SJCRH30 (cell line): ENCODE data around the gene C1orf232. TPM values are rescaled to one million over a fixed set of nuclear protein-coding genes. Genes with fewer than 3 reads are reported as not detected.

Experiments used
- DNase-seq, 2 experiments: peaks; one replicate each; pipeline ENCODE4 v3.0.0-alpha.2; 2015 to 2020
- H3K27ac ChIP-seq: fragments of 250-450 bp; sonication (Bioruptor Pico); 2 replicates; pipeline ENCODE4 v1.5.1; 2020; ENCODE audit warnings: mild to moderate bottlenecking, moderate library complexity
- H3K27me3 ChIP-seq: fragments of 250-450 bp; sonication (Bioruptor Pico); 2 replicates; pipeline ENCODE4 v1.5.1; 2020; ENCODE audit warnings: mild to moderate bottlenecking, moderate library complexity
- H3K36me3 ChIP-seq: fragments of 250-450 bp; sonication (Bioruptor Pico); 2 replicates; pipeline ENCODE4 v1.5.1; 2020; ENCODE audit warnings: mild to moderate bottlenecking, moderate library complexity
- H3K4me1 ChIP-seq: fragments of 250-450 bp; sonication (Bioruptor Pico); 2 replicates; pipeline ENCODE4 v1.5.1; 2020; ENCODE audit warnings: mild to moderate bottlenecking, moderate library complexity
- H3K4me3 ChIP-seq: fragments of 250-450 bp; sonication (Bioruptor Pico); 2 replicates; pipeline ENCODE4 v1.5.1; 2020; ENCODE audit warnings: mild to moderate bottlenecking, moderate library complexity
- H3K9me3 ChIP-seq: fragments of 250-450 bp; sonication (Bioruptor Pico); replicated peaks from 2 replicates; pipeline ENCODE4 v1.5.1; 2020; ENCODE audit warnings: mild to moderate bottlenecking, moderate library complexity
- total RNA-seq: library from RNA; depleted of rRNA; stranded (reverse); fragments of >200 nt; shearing (Covaris generic); gene quantifications from 2 replicates; pipeline ENCODE4 v1.2.3, GENCODE V29; 2014; rRNA removed

The C1orf232 gene
- total RNA-seq, 1 experiment from 2014 or later: 0.18 TPM

GRCh38 chr1:26126321-26127084, 42.3 kb downstream of the C1orf232 start:
- peaks cover 12% of the 10 kb centered on the region for H3K27me3 ChIP-seq
- H3K4me1 ChIP-seq: no peaks in the 10 kb centered on the region
- no peak overlapping the region for H3K4me3 ChIP-seq
- H3K9me3 ChIP-seq: no peaks in the 10 kb centered on the region
- DNase-seq: no peak
- peaks cover 1% of the 10 kb centered on the region; the same call in 1 of the 2 replicates for H3K36me3 ChIP-seq
- H3K27ac ChIP-seq: no peak overlapping the region

DNA sequence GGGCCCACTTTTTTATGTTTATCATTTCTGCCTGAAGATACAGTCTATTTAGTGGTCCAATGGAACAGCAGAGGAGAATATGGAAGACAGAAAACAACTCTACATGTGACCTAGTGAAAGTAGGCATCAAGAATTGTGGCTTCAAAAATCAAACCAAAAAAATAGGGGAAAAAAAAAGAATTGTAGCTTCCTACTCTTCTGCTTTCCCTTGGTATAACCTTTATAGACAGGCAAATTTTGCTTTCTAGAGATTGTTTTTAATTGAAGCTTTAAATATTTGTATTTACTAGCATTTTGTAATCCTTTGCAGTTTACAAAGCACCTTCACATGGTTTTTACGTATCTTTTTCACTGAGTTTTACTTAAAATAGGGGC, 42.8 kb downstream of the C1orf232 start:
- DNase-seq: no peak
- H3K27me3 ChIP-seq: peaks cover 6% of the 10 kb centered on the region
- peaks cover 2% of the 10 kb centered on the region; the same call in 1 of the 2 replicates for H3K36me3 ChIP-seq
- H3K4me1 ChIP-seq: no peaks in the 10 kb centered on the region
- no peak overlapping the region for H3K27ac ChIP-seq
- no peaks in the 10 kb centered on the region for H3K9me3 ChIP-seq
- no peak overlapping the region for H3K4me3 ChIP-seq

- H3K36me3 ChIP-seq: peaks cover 2% of the 10 kb centered on the region; the same call in 1 of the 2 replicates
- no peak overlapping the region for H3K27ac ChIP-seq
- H3K4me3 ChIP-seq: no peak overlapping the region
- peaks cover 4% of the 10 kb centered on the region; the same call in 1 of the 2 replicates for H3K27me3 ChIP-seq
- no peaks in the 10 kb centered on the region for H3K4me1 ChIP-seq
- no peak for DNase-seq
- H3K9me3 ChIP-seq: no peaks in the 10 kb centered on the region
Observed at GRCh38 chr1:26125382-26125781, 43.4 kb downstream of the C1orf232 start.

GRCh38 chr1:26124418-26125331, 44.1 kb downstream of the C1orf232 start:
- H3K27me3 ChIP-seq: peaks cover 4% of the 10 kb centered on the region; the same call in 1 of the 2 replicates
- no peak overlapping the region for H3K27ac ChIP-seq
- no peak for DNase-seq
- H3K36me3 ChIP-seq: peaks cover 2% of the 10 kb centered on the region; the same call in 1 of the 2 replicates
- H3K4me1 ChIP-seq: no peaks in the 10 kb centered on the region
- H3K9me3 ChIP-seq: no peaks in the 10 kb centered on the region
- no peak overlapping the region for H3K4me3 ChIP-seq

GRCh38 chr1:26122988-26123973, 45.5 kb downstream of the C1orf232 start:
- peaks cover 9% of the 10 kb centered on the region; the same call in 1 of the 2 replicates for H3K36me3 ChIP-seq

GRCh38 chr1:26121854-26122773, 46.6 kb downstream of the C1orf232 start:
- Histone ChIP-seq H3K4me1 (no peaks in the 10 kb centered on the region), H3K36me3 (peaks cover 9% of the 10 kb centered on the region; the same call in 1 of the 2 replicates), H3K27ac (no peak overlapping the region), H3K4me3 (no peak overlapping the region), H3K9me3 (no peaks in the 10 kb centered on the region), H3K27me3 (no peaks in the 10 kb centered on the region)
- no peak for DNase-seq

More at GRCh38 chr1:26122988-26123973, 45.5 kb downstream of the C1orf232 start:
- no peak for DNase-seq
- Histone ChIP-seq H3K27ac (no peak overlapping the region), H3K27me3 (no peaks in the 10 kb centered on the region), H3K4me3 (no peak overlapping the region), H3K9me3 (no peaks in the 10 kb centered on the region), H3K4me1 (no peaks in the 10 kb centered on the region)

GRCh38 chr1:26119892-26120608, 48.7 kb downstream of the C1orf232 start:
- Histone ChIP-seq H3K36me3 (peaks cover 11% of the 10 kb centered on the region; the same call in 1 of the 2 replicates), H3K9me3 (no peaks in the 10 kb centered on the region), H3K4me1 (no peaks in the 10 kb centered on the region), H3K27ac (no peak overlapping the region), H3K4me3 (no peak overlapping the region), H3K27me3 (no peaks in the 10 kb centered on the region)
- no peak for DNase-seq

DNA sequence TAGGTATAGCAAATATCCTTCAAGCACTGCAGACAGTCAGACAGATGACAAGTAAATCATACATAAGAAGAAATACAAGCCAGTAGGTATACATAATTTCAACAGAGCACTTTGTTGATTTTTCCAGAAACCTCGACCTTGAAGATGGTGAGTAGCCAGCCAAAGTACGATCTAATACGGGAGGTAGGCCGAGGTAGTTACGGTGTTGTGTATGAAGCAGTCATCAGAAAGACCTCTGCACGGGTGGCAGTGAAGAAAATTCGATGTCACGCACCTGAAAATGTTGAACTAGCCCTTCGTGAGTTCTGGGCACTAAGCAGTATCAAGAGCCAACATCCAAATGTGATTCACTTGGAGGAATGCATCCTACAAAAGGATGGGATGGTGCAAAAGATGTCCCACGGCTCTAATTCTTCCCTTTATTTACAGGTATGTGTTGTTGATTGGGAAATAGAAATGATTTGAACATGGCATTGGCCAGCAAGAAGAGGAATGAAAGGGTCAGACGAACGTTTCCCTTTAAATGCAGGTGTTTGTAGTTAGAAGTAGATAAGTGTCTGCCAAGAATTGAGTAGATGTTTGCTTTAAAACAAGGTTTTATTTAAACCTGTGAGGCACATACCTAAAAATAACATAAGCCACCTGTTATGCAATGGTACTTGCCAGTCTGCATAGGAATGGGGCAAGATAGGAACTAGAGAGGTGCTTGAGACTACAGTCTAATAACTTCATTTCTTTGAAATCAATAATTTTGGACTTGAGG, 54.4 kb downstream of the C1orf232 start:
- no peaks in the 10 kb centered on the region for H3K27me3 ChIP-seq
- H3K4me3 ChIP-seq: no peak overlapping the region
- peaks cover 13% of the 10 kb centered on the region; the same call in 1 of the 2 replicates for H3K36me3 ChIP-seq
- no peak for DNase-seq
- 0 out of 2 replicates have a peak, but pooled peaks cover 3% of the 10 kb centered on the region for H3K4me1 ChIP-seq
- H3K9me3 ChIP-seq: no peaks in the 10 kb centered on the region
- H3K27ac ChIP-seq: no peak overlapping the region

Other genes with a start within 250 kb of the C1orf232 start
- gene PAFAH2, start 170.9 kb downstream of the C1orf232 start, total RNA-seq: 3.8 and 4.0 TPM in 2 replicates
- 32.7 and 38.7 TPM in 2 replicates for gene EXTL1, start 147.2 kb downstream of the C1orf232 start, total RNA-seq
- 0.08 and 0.26 TPM in 2 replicates for gene SLC30A2, start 122.8 kb downstream of the C1orf232 start, total RNA-seq
- gene TRIM63, start 101.3 kb downstream of the C1orf232 start, total RNA-seq: not detected in 2 replicates
- 8.1 and 8.7 TPM in 2 replicates for gene PDIK1L, start 57.1 kb downstream of the C1orf232 start, total RNA-seq
- gene FAM110D, start 9.9 kb downstream of the C1orf232 start, total RNA-seq: 0.10 and 0.18 TPM in 2 replicates
- gene ZNF593, start 945 bp upstream of the C1orf232 start, total RNA-seq: 27.4 and 38.8 TPM in 2 replicates
- gene ZNF593OS, start 2.9 kb upstream of the C1orf232 start, total RNA-seq: not detected in 2 replicates
- gene CNKSR1, start 8.5 kb upstream of the C1orf232 start, total RNA-seq: 1.2 and 2.6 TPM in 2 replicates
- not detected in 2 replicates for gene CATSPER4, start 21.6 kb upstream of the C1orf232 start, total RNA-seq
- gene CEP85, start 65.2 kb upstream of the C1orf232 start, total RNA-seq: 34.8 and 39.1 TPM in 2 replicates
- 41.5 and 43.4 TPM in 2 replicates for gene SH3BGRL3, start 111.1 kb upstream of the C1orf232 start, total RNA-seq
- 3.5 and 5.3 TPM in 2 replicates for gene UBXN11, start 137.7 kb upstream of the C1orf232 start, total RNA-seq
- not detected in 2 replicates for gene CD52, start 149.0 kb upstream of the C1orf232 start, total RNA-seq
- gene CRYBG2, start 185.2 kb upstream of the C1orf232 start, total RNA-seq: not detected in 2 replicates
- not detected in 2 replicates for gene ZNF683, start 203.8 kb upstream of the C1orf232 start, total RNA-seq
- not detected in 2 replicates for gene LIN28A, start 241.9 kb upstream of the C1orf232 start, total RNA-seq